Hematopoietic multipotent progenitor cell treated with erythropoietin and hydrocortisone succinate and interleukin-3 and kit ligand, for 6 days (in vitro differentiated cells): Measurements from ENCODE around the gene SLC25A48.

Source experiments
- DNase-seq: peaks from one replicate; pipeline ENCODE4 v3.0.0-alpha.2; 2015

The SLC25A48 gene

DNA sequence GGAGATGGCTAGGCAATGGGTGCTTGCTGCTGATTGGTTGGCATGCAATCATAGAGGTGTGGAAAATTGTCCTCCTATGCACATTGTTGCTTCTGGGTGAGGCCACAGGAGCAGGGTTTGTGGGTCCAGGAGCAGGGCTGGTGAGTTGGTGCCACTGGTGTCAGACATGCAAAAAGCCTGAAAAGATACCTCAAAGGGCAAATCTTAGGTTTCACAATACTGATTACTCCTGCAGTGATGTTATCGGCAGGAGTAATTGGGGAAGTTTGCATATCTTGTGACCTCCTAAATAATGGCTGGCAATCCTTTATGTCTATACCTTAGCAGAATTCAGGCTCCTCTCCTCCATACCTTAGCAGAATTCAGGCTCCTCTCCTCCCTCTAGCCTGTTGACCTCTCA lies 25.2 kb downstream of the SLC25A48 start:
- no peak for DNase-seq

DNA sequence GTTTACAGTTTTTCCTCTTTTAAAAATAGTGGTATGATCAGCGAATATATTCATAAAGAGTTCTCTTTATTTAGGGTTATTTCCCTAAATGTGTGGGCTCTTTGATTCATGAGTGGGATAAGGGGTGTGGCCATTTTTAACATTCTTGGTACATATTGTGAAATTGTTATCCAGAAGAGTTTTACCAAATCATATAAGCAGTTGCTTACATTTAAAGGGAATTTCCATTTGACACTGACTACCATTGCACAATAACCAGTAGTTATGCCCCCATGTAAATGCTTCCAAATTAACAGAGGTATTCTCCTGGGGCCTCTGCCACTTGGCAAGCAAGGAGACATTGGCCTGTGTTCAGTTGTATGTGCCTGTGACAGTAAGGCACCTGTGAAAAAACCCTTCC lies 27.2 kb downstream of the SLC25A48 start:
- no peak for DNase-seq

DNA sequence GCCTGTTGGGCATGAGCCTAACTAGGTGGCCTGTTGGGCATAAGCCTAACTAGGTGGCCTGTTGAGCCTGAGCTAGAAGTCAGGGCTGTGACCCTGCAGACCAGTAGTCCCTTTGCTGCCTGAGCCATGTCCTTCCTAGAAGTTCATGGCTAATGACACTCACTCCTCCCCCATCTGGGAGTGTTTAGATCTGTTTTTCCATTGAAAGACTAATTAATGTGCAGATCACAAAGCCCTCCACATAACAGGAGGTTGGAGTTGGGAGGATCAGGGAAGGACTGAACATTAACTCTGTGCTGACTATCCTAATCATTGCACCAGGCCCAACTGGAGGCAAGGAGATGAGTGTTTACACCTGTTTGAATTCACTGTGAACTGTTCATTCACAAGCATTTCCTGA lies 27.6 kb downstream of the SLC25A48 start:
- no peak for DNase-seq

DNA sequence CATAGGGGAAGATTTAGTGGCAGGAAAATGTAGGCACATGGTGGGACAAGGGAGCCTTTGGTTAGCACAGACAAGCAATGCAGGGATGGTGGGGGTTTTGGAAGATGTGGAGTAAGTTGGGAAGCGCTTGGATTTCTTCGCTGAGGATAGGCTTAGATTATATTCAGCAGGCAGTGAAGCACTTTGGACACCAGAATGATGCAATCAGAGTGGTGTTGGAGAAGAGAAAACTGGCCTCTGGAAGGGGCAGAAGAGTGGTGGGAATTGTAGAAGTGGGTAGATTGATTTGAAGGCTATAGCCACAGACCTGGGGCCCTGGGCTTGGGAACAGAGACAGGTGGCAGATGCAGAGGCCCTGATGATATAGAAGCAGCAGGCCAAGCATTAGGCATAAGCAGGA lies 28.3 kb downstream of the SLC25A48 start:
- DNase-seq = no peak

DNA sequence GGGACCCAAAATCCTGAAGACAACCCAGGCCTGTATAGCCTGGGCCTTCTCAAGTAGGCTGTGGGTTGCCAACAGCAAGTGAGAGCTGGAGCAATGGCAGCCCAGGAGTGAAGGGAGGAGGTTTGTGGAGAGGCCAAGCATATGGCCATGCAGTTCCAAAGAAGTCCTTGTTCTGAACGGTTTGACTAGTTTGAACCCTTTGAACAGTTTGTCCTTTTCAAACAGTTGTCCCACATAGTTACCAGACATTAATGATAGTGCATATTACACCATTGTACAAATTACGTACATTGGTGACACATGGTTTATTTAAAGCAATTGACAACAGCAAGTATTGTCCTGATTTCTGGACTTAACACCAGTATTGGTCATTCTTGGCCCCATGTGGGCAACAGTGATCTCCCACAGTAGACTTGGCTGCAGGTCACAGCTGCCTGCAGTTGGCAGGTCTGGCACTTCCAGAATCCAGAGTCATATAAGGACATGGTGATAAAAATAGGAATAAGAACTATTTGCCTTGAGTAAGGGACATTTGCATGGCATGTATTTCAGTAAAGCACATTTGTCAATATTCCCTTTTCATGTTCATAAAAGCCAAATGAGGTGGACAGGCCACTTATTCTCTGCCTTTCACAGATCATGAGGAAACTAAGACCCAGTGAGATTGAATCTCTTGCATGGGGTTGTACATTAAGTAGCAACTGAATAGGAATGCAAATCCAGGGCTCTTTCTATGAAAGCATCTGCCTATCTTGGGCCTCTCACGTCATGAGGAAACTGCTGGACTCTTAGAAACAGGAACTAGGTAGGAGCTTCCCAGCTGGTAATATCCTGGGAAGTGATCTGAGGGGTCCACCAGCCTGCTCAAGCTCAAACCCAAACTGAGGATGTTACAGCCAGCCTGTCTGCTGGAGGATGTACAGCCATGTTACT lies 30.3 kb downstream of the SLC25A48 start:
- no peak for DNase-seq

DNA sequence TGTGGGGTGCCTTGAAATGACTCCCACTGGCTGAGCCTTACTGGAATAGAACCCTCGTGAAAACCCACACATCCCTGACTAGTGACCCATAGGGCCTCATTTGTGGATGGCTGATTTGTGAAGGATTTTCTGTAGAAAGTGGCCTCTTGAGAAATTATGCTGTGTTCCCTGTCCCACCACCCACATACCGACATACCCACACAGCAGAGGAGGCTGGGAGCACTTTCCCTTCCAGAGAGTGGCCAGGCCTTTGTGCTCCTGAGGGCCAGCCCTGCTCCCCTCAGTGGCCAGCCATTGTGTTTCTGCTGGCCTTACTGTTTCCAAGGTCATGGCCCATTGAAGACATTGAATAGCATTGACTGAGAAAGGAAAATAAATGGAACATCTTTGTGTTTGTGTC lies 31.6 kb downstream of the SLC25A48 start:
- no peak for DNase-seq

DNA sequence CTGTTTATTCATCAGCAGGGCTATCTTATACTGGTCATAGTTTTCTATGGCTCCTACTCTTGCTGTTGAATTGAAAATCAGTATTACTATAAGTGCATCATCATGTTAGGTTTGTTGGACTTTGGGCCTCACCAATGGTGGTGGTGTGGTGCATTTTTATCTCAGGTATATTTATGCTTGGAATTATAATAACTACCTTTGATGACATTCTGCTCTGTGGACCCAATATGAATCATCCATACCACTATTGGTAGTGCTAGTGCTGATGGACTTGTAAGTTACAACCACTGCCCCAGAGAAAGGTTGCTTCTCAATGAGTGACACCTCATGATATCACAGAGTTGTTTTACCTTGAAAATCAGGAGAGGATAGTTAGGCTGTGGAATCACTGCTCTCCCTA lies 33.1 kb downstream of the SLC25A48 start:
- no peak for DNase-seq

DNA sequence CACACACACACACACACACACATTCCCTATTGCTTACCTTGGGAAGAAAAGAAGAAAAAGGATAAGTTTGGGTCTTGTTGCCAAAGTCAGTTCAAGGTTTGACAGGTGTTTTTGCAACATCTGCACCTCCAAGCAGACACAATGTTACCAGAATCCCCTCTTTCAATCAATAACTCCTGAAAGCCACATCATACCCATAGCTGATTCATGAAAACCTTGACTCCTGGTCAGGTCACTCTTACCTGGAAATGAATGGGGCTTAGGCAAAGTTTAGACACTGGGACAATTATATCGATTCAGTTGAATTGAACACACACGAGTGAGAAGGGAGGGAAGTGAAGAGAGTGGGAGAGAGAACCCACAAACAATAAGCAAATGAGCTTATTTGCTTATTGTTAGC lies 34.2 kb downstream of the SLC25A48 start:
- DNase-seq = no peak

DNA sequence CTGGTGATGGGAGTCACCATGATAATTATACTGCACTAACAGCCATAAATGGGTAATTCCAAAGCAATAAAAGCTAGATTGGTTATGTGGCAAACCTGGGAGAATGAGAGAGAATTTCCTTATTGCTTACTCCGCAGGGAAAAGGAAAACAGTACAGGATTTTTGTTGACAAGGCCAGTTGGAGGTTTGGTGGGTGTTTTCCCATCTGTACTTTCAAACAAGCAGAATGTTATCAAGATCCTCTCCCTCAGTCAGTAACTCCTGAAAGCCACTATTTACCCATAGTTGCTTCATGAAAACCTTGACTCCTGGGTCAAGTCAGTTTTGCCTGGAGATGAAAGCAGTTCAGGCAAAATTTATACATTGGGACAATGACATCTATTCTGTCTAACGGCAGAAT lies 34.8 kb downstream of the SLC25A48 start:
- no peak for DNase-seq

DNA sequence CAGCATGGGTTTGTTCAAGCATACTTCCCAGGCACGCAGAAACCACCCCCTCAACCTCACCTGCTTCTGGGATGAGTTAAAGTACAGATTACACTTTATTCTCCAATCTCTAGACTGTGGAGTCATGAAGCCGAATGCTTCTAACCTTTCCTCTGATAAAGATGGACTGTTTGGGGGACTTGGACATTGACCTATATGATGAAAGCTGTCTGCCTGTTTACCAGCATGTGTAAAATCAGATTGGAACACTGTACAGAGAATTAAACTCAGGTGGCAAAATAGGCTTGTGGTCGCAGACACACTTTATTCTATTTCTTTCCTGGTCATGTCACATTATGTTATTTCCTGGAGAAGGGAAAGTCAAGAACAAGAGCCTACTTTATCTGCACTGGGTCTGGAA lies 35.5 kb downstream of the SLC25A48 start:
- DNase-seq = no peak

DNA sequence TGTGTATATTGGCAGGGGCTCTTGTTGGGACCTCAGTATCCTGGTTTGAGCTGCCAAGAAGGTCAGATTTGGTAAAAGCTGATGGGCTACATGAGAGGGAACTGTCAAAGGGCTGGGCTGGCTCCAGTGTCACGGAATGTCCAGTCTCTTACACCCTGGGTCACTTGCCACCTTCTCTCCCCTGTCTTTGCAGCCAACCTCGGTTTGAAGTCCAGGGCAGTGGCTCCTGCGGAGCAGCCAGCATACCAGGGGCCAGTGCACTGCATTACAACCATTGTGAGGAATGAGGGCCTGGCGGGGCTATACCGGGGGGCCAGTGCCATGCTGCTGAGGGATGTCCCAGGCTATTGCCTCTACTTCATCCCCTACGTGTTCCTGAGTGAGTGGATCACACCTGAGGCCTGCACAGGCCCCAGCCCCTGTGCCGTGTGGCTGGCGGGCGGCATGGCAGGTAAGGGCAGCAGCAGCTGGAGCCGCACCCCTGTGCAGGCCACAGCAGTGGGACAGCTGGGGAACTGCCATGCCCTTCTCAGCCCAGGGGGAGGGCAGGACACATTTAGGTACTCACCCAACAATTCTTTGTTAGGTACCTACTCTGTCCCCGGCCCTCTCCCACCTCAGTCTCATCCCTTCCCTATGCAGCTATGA lies 36.9 kb downstream of the SLC25A48 start:
- DNase-seq = no peak

DNA sequence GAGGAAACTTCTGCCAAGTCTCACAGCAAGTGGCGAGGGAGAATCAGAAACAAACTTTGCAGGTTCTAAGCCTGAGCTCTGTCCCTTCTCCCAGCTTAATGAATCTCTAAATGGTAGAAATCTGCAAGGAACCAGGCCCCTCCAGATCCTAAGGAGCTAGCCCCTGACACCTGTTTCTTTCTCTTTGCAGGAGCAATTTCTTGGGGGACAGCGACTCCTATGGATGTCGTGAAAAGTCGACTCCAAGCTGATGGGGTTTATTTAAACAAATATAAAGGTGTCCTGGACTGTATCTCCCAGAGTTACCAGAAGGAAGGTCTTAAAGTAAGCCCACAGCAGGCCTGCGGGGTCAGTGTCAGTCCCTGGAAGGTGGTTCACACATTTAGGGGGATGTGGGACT lies 39.4 kb downstream of the SLC25A48 start:
- DNase-seq = no peak

DNA sequence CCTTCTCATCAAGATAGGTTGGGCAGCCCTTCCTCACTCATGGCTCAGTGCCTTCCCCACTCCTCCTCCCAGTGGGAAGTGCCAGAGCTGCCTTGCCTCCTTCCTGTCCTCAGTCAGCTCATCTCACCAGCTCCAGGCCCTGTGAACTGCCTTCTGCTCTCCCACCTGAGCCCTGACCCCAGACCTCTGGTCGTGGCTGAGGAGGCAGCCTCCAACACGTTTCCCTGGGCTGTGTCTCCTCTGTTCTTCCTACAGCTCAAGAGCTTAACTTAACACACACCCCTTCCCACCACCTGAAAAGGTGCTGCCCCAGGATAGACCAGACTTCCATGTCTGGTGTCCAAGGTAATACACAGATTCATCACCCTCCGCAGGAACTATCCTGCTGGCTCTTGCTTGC lies 40.0 kb downstream of the SLC25A48 start:
- DNase-seq = no peak

DNA sequence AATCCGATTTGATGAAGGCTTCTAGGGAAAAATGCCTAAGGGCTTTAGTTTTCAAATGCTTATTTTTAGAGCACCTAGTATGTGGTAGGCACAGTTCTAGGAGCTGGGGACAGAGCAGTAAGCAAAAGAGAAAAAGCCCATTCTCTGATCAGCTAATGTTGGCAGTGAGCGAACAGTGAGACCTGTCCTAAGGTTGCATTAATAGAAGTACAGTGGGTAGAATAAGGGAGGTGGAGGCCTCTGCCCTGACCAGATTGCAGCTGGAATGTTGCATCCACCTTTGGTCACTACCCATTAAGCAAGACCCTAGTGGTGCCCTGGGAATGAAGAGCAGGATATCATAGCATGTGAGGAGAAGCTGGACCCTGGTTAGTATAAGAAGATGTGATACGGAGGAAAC lies 41.1 kb downstream of the SLC25A48 start:
- DNase-seq = no peak

DNA sequence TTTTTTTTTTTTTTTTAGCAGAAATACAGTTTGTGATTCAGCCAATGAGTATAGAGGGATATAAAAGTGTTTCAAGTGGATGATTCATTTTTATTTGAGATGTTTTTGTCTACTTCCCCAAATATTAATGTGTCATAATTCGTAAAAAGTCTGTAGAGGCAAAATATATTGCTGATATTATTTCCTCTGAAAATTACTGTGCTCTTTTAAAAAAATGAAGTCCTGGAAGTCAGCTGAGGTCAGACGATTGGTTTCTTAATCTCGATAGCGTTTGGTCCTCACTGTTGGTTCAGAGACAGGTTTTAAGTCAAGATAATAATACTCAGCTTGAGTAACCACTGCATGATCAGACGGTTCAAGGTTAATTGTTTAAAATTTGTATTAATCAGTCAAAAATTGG lies 41.7 kb downstream of the SLC25A48 start:
- DNase-seq = peak; percentile 62

DNA sequence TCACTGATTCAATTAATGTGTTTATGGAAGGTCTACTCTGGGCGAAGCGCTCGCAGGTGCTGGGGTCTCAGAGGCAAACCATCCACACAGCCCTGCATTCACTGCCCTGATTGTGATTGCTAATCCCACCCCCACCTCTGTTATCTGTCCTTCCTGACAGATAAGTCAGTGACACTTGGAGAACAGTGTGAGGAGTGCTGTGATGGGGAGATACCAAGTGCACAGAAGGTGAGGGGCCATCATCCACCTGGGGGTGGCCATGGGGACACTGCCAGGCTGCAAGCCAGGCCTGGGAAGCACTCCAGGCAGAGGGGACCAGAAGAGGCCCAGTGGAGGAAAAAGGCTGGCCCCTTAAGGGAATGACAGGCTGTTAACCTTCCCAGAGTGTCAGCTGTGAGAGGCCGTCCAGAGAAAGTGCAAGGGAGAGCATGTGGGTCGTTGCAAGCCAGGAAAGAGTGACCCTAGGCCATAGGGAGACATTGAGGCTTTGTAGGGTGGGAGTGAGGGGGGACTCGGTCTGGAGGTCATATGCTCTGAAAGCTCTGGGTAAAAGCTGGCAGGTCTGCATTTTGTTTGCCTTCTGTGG lies 43.2 kb downstream of the SLC25A48 start:
- no peak for DNase-seq

DNA sequence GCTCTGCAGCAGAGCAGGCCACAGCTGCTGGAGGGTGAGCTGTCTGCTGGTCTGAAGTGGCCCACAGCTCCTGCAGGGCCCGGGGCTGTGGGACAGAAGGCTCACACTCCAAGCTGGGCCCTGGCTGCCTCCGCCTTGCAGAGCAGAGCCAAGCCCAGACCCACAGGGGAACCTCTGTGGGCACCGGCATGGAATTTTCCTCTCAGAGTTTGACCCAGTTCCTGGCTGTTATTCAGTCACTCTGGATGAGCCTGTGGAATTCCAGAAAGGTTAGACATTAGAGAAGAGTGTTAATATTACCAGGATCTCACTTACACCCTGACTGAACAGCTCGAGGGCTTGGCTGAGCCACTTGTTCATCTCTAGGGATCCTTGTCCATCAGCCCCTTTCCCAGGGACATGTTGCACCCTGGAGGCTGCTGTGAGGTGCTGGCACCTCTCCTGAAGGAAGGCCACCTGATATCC lies 43.7 kb downstream of the SLC25A48 start:
- no peak for DNase-seq

DNA sequence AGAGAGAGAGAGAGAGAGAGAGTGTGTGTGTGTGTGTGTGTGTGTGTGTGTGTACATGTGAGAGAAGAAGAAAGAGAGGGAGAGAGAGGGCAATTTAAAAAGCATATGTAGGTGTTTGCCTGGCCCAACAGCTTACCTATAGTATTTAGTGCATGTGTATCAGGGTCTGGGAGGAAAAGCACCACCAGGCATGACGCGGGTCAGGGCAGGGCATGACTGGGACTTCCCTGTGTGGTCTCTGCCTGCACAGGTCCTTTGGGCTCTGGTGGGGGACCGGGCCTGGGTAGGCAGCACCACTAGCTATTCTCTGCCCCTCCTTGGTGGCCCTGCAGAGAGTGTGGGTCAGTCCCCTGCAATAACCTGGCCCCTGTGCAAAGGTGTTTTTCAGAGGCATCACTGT lies 45.1 kb downstream of the SLC25A48 start:
- DNase-seq = no peak

DNA sequence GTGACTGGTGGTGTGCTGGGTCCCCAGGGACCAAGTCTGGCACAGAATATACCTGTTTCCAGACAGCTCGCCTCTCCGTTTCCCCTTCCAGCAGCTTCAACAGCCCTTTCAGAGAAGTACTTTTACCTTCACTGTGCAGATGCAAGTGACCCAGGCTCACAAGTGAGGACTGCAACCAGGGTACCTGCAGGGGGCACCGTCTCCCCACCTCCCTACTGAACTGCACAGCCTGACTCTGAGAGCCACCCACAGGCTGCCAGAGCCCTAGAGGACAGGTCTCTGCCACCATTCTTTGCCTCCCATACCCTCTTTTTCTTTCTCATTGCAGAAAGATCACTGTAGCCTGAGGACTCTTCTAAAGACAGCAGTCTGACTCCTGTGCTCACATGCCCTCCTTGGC lies 45.8 kb downstream of the SLC25A48 start:
- peak; percentile 51 for DNase-seq

DNA sequence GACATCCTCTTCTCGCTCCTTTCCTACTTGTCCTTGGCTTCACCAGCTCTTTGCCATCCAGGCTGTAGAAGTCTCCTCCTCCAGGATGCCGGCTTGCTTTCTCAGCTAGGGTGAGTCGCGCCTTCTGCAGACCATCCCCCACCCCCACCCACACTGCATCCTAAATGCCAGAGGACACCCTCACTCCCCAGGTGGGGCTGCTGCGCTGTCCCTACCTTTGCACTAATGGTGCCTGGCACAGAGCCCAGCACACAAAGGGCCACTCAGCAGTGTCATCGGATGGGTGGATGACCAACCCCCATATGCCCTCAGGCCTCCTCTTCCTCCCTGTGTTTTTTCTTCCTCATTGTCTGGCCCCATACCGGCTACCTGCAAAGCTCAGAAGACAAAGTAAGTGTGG lies 46.3 kb downstream of the SLC25A48 start:
- no peak for DNase-seq

DNA sequence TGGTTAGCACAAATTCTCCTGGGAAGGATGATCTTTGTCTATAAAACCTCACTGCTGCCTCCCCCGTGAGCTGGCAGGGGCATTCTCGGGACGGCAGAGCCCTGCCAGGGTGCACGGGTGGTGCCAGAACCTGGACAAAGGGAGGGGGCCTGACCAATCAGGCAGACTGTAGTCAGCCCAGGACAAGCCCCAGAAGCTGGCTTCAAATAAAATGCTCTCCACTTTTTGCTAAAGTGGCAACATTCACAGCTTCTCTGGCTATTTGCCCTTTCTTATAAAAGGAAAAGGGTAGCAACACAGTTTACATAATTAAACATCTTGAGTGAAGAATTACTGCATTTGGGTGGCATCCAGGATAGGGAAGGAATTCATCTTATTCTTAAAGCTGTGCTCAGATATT lies 46.8 kb downstream of the SLC25A48 start:
- no peak for DNase-seq

DNA sequence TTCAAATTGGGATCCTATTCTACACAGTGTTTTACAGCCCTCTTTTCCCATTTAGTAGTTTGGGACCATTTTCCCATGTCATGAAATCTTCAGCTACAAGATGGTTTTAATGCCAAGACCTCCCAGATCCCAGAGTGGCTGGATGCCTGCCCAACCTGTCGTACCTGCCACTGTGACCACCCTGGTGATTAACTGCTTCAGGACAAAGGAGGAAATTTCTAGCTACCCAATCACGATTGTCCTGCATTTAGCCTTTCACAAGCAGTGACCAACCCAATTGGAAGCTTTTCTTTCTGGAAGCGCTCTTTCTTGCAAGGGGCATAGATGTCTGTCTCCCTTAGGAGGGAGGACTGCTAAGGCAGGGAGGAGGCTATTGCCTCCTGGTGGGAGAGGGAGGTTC lies 47.4 kb downstream of the SLC25A48 start:
- DNase-seq = no peak

DNA sequence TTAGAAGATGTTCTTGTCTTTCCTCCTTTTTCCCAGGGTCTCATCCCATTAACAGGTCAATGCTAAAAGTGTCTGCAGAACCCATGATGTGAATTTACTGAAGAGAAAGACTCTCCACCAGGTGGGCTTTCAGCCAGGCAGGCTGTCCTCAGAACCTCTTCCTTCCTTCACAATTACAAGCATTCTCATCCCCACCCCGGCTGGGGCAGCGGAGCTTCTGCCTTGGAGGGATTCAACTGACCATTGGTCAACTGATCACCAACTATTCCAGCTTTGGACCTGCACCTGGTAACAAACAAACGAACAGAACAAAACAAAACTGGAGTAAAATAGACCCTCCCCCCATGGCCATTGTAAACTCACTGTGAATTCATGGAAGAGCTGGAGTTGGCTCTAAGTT lies 48.6 kb downstream of the SLC25A48 start:
- no peak for DNase-seq

DNA sequence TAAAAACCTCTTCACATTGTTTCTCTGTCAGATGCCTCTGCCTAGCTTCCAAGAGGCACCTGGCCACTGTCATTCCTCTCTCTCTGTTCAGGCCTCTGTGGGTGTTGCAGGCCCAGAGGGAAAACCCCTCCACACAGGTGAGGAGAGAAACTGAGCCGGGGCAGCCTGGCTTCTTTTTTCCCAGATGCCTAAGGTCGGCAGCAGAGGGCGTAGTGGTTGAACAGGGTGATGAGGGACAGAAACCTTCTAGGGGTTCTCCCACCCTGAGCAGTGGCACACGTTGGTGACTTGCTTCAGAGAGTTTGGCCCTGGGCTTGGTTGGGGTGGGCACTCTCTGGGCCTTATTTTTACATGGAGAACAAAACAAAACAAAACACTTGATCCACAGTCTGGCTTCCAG lies 49.0 kb downstream of the SLC25A48 start:
- DNase-seq = peak; percentile 27
